Measurements from ENCODE around the gene GLDC. TPM values are rescaled to one million over a fixed set of nuclear protein-coding genes. Genes with fewer than 3 reads are reported as not detected.

GLDC gene
- total and polyA plus RNA-seq, 2 donors (not counting 1 experiment from before 2014, with no cell fraction given), result 0.71 to 0.86 TPM

- Histone ChIP-seq H3K4me2 (replicated peaks; ENCODE audit: low read depth, low read length, poor library complexity, severe bottlenecking) (no peak overlapping the region), H3K9ac (ENCODE audit: low read length) (no peak overlapping the region), H3K27ac (ENCODE audit: low read length in 2 of 2) (no peak overlapping the region), H3K27me3 (replicated peaks in 1 of 4; ENCODE audit: control extremely low read depth in 1 of 4, control insufficient read depth in 3 of 4, insufficient read depth in 4 of 4, low read length in 3 of 4) (no peaks in the 10 kb centered on the region), H3K4me1 (ENCODE audit: control insufficient read depth in 2 of 2, insufficient read depth in 2 of 2, low read length in 2 of 2) (peaks cover under 1 to 3% of the 10 kb centered on the region in 2 donors), H4K20me1 (ENCODE audit: control insufficient read depth, insufficient read depth, low read length, poor library complexity, severe bottlenecking) (no peaks in the 10 kb centered on the region), H3K79me2 (ENCODE audit: control insufficient read depth, insufficient read depth, low read length) (peaks cover 6% of the 10 kb centered on the region), H3K36me3 (replicated peaks in 1 of 2; ENCODE audit: control extremely low read depth in 1 of 2, control insufficient read depth in 1 of 2, extremely low read depth in 1 of 2, insufficient read depth in 2 of 2, low read length in 1 of 2) (no peaks in the 10 kb centered on the region), H3K9me3 (ENCODE audit: control extremely low read depth in 1 of 3, control insufficient read depth in 2 of 3, insufficient read depth in 1 of 3, low read length in 2 of 3) (no peaks in the 10 kb centered on the region), H3K4me3 (ENCODE audit: control extremely low read depth in 1 of 5, extremely low read depth in 1 of 5, insufficient read depth in 1 of 5, low read depth in 2 of 5, low read length in 4 of 5) (no peak overlapping the region), H2AFZ (ENCODE audit: insufficient read depth, low read depth, low read length, poor library complexity, severe bottlenecking) (no peak overlapping the region)
- ATAC-seq (ENCODE audit: low read depth) (no peak), DNase-seq (no peak)
- ChIA-PET POLR2A (no interaction called here), CTCF (interaction anchor here (0.7 kb wide), 1 partner anchor 318 kb away, joined by 3 read pairs; no protein-coding TSS in a partner anchor)
- peaks cover 2% of the 10 kb centered on the region for H3K4me1 Mint-ChIP-seq
- no peaks in the 10 kb centered on the region for H3K9me3 Mint-ChIP-seq (ENCODE audit: insufficient read depth)
- TF ChIP-seq, protein P1, sequence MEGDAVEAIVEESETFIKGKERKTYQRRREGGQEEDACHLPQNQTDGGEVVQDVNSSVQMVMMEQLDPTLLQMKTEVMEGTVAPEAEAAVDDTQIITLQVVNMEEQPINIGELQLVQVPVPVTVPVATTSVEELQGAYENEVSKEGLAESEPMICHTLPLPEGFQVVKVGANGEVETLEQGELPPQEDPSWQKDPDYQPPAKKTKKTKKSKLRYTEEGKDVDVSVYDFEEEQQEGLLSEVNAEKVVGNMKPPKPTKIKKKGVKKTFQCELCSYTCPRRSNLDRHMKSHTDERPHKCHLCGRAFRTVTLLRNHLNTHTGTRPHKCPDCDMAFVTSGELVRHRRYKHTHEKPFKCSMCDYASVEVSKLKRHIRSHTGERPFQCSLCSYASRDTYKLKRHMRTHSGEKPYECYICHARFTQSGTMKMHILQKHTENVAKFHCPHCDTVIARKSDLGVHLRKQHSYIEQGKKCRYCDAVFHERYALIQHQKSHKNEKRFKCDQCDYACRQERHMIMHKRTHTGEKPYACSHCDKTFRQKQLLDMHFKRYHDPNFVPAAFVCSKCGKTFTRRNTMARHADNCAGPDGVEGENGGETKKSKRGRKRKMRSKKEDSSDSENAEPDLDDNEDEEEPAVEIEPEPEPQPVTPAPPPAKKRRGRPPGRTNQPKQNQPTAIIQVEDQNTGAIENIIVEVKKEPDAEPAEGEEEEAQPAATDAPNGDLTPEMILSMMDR (IDR thresholded peaks at IDR 0.05), result no peak
- TF ChIP-seq EZH2 (IDR thresholded peaks at IDR 0.05; ENCODE audit: borderline replicate concordance, insufficient read depth, low read depth, low read length, poor library complexity, severe bottlenecking), result no peak
- intact Hi-C loops (cut with micrococcal nuclease), result no loop called here
- H3K4me3 Mint-ChIP-seq, result no peak overlapping the region
- no peak overlapping the region for H3K27ac Mint-ChIP-seq
- 100% methylated on average over 3 of the region's 4 CpGs for WGBS (ENCODE audit: insufficient coverage)
- no peaks in the 10 kb centered on the region for H3K27me3 Mint-ChIP-seq
Observed at GRCh38 chr9:6675268-6675667, 29.7 kb upstream of the GLDC start.

- Histone ChIP-seq H3K27me3 (replicated peaks in 1 of 4; ENCODE audit: control extremely low read depth in 1 of 4, control insufficient read depth in 3 of 4, insufficient read depth in 4 of 4, low read length in 3 of 4) (no peaks in the 10 kb centered on the region), H4K20me1 (ENCODE audit: control insufficient read depth, insufficient read depth, low read length, poor library complexity, severe bottlenecking) (no peaks in the 10 kb centered on the region), H2AFZ (ENCODE audit: insufficient read depth, low read depth, low read length, poor library complexity, severe bottlenecking) (no peak overlapping the region), H3K36me3 (replicated peaks in 1 of 2; ENCODE audit: control extremely low read depth in 1 of 2, control insufficient read depth in 1 of 2, extremely low read depth in 1 of 2, insufficient read depth in 2 of 2, low read length in 1 of 2) (no peaks in the 10 kb centered on the region), H3K9ac (ENCODE audit: low read length) (no peak overlapping the region), H3K4me2 (replicated peaks; ENCODE audit: low read depth, low read length, poor library complexity, severe bottlenecking) (no peak overlapping the region), H3K27ac (ENCODE audit: low read length in 2 of 2) (no peak overlapping the region), H3K79me2 (ENCODE audit: control insufficient read depth, insufficient read depth, low read length) (no peaks in the 10 kb centered on the region), H3K4me1 (ENCODE audit: control insufficient read depth in 2 of 2, insufficient read depth in 2 of 2, low read length in 2 of 2) (no peaks in the 10 kb centered on the region), H3K4me3 (ENCODE audit: control extremely low read depth in 1 of 5, extremely low read depth in 1 of 5, insufficient read depth in 1 of 5, low read depth in 2 of 5, low read length in 4 of 5) (no peak overlapping the region), H3K9me3 (ENCODE audit: control extremely low read depth in 1 of 3, control insufficient read depth in 2 of 3, insufficient read depth in 1 of 3, low read length in 2 of 3) (no peaks in the 10 kb centered on the region)
- Mint-ChIP-seq H3K27me3 (no peaks in the 10 kb centered on the region), H3K4me3 (no peak overlapping the region), H3K9me3 (ENCODE audit: insufficient read depth) (no peaks in the 10 kb centered on the region), H3K4me1 (no peaks in the 10 kb centered on the region), H3K27ac (no peak overlapping the region)
- CTCF ChIA-PET, result no interaction called here
- TF ChIP-seq, protein P1 (IDR thresholded peaks at IDR 0.05), result no peak
- no peak for TF ChIP-seq EZH2 (IDR thresholded peaks at IDR 0.05; ENCODE audit: borderline replicate concordance, insufficient read depth, low read depth, low read length, poor library complexity, severe bottlenecking)
- ATAC-seq (ENCODE audit: low read depth) (no peak), DNase-seq (no peak)
- no CpG with 5 or more reads among the region's 1 CpG for WGBS (ENCODE audit: insufficient coverage)
- intact Hi-C loops (cut with micrococcal nuclease), result no loop called here
- POLR2A ChIA-PET, result no interaction called here
Observed at GRCh38 chr9:6673326-6674025, 27.9 kb upstream of the GLDC start.

Data from B cell (primary cell).